ENCODE data around the gene ARID1B.
A peak's percentile ranks its signal among the peaks of the same experiment; 100 is the strongest.

Gene ARID1B

DNA sequence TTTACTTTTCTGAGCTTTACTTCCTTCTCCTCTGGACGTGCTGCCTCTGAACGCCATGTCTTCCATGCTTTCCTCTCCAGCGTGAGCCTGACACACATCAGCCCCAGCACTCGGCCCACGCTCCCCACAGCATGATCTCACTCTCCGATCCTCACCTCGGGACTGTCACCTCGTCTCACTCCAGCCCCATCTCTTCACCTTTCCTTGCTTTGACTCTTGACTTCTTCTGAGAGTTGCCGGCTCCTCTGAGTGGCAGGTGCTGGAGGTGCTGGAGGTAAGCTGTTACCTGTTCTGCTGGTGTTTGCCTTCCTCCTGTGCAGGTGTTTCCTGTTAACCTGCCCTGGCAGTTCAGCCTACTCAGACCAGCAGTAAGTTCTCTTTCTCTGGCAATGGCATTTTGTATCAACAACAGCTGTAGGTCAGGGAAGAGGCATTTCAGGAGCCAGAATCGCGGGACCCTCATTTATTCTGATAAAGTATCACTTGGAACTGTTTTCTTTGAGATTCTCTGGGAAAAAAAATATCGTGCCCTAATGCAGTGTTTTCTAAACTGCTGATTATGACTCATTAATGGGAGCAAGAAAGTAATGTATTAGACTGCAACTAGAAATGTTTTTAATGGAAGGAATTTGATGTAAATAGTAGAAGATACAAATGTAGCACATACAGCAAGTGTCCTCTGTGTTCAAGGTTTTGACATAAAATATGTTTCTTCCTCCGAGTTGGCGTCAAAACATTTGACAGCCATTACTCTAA is 106.5 kb downstream of the ARID1B start:
- peak; percentile 62 for DNase-seq

- DNase-seq, result no peak
Measured at GRCh38 chr6:156884306-156884705, 107.1 kb downstream of the ARID1B start.

DNA sequence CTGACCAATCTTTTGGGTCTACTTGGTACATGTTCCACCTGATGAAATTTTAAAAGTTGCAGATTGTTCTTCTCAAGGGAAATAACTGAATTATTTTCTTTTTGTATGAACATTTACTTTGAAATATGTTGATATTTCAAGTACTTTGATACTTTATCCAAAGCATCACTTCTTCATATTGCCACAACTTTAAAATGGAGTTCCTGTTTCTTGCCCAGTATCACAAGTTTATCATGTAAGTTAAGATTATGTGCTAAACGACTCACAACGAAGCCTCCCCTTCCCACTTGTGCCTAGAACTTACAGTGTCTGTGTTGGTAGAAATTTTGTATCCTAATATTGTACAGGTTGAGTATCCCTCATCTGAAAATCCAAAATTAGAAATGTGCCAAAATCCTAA is 108.4 kb downstream of the ARID1B start:
- DNase-seq, result no peak

DNA sequence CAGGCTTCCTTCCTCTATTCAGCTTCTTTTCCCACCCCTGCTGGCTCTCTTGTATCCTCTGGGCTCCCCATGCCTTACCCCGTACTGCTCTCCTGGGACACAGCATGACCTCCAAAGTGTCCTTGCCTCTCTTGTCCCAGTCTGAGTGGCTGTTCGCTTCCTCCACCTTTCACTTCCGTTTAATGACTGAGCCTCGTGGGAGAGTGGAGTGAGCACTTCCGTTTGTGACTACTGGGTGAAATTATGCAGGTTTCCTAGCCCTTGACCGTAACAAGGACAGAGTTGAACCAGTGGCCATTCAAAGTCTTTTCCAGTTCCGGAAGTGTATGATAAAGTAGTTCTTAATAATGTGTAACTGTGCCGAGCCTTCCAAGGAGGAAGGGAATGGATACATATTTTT is 109.2 kb downstream of the ARID1B start:
- DNase-seq, result peak; percentile 17

DNA sequence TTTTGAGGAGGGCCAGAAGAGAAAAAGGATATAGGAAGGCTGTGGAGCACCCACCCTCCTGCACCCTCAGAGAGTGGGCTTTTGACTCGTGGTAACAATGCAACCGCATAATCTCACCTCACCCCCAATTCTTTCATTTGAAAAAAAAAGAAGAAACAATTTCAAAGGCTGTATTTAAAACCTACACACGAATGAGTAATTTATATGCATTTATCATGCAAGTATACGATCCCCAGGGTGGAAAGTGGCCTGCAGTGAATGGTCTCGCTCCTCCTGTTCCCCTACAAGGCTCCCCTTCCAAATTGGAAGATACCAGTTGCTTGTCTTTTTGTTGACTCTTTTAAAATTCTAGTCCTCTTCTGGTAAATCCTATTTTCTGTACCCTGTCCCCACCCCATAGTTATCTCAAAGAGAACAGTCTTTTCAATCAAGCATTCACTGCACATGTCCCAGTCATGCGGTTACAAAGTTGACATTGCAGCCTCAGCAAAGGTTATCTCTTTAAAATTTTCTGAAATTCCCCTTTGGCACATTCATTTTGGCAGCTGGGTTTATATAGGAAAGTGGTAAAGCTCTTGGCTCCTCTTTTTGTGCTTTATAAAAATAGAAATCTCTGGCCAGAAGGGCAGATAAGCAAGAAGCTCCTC is 110.6 kb downstream of the ARID1B start:
- DNase-seq, result no peak

DNA sequence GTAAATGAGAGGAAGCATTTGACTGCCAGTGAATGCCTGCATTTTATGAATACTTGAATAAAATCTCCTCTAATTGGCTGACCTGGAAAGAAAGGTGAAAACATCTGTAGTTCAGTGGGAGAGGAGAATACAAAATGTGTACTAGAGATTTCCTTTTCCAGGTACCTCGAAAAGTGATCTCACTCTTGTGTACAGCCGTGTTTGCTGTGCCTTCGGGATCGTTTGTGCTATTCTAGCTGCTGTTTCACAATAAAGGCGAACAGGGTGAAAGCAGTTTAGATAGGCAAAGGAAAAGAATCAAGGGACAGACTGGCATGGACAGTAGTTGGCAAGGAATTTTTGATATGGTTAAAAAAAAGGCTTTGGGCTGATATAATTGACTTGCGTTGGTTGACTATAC is 112.3 kb downstream of the ARID1B start:
- no peak for DNase-seq

DNA sequence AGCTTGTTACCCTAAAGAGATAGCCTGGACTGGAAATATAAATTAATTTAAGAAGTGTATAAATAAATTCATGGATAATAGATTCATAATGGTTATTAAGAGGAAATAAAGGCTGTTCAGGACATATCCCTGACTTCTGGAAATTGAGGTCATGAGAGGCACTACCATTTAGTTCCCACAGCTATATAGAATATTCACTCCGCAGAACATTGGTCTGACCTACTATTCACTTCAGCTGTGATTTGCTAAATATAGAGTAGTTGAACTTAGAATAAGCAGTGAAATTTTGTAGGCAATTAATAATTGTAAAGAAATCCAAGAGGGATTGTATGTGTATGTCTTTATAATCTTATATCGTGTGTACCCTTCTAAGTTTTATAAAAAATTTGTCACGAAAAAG is 112.8 kb downstream of the ARID1B start:
- no peak for DNase-seq

DNA sequence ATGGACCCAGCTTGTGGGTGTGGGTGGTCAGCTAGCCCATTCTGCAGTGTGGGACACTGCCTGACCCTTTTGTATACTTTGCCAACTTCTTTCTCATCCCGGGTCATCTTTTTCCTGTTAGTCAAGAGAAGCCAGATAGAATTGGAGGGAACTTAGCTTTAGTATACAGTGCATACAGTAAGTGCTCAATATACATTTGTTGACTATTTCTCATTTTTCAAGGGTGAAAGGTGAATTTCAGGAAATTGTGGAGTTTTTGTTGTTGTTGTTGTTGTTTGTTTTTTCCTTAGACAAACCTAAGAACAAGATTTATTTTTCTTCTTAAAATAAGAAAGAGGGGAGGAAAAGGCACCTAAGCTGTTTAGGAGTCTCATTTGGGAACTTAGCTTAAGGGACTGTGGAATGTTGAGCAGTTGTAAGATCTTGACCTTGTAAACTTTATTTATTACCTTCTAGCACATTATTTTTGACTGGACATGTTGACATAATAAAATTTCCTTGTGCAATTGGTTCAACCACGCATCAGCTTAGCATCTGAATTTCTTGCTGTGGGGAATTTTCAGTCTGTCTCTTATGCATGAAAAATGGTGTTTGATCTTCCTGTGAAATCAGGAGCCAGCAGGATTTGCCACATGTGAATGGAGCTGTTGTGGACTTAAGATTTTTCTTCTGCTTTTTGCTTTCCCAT is 113.6 kb downstream of the ARID1B start:
- DNase-seq, result no peak

DNA sequence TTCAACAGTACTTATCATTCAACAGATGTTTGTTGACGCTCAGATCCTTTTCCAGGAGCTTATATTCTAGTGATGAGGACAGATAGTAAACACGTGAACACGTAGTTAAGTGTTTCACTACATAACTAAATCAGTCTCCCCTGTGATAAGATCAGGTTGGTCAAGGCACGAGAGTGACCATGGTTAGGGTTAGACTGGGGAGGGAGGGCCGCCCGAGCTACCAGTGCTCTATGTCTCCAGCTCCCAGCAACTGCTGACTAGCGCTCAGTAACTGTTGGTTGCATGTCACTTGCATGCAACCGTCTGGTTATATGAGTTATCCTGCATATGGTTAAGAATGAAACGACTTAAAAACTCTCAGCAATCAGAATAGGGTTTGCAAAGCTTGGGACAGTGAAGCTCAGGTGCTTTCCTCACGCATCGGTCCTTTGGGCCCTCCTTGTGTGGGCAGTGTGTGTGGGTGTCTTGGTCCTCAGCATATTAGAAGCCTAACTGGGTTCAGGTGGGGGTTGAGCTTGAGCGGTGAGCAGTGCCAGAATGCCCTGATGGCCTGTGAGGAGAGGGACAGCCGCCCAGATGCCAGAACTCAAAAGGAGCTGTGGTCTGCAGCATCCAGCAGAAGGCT is 120.8 kb downstream of the ARID1B start:
- DNase-seq, result no peak

GRCh38 chr6:156899071-156899470 is 121.9 kb downstream of the ARID1B start:
- DNase-seq, result no peak

GRCh38 chr6:156899532-156900135 is 122.5 kb downstream of the ARID1B start:
- DNase-seq, result no peak

- DNase-seq, result no peak
Measured at GRCh38 chr6:156900292-156900691, 123.1 kb downstream of the ARID1B start.

GRCh38 chr6:156901309-156902019 is 124.3 kb downstream of the ARID1B start:
- no peak for DNase-seq

GRCh38 chr6:156902782-156903181 is 125.6 kb downstream of the ARID1B start:
- DNase-seq, result no peak

DNA sequence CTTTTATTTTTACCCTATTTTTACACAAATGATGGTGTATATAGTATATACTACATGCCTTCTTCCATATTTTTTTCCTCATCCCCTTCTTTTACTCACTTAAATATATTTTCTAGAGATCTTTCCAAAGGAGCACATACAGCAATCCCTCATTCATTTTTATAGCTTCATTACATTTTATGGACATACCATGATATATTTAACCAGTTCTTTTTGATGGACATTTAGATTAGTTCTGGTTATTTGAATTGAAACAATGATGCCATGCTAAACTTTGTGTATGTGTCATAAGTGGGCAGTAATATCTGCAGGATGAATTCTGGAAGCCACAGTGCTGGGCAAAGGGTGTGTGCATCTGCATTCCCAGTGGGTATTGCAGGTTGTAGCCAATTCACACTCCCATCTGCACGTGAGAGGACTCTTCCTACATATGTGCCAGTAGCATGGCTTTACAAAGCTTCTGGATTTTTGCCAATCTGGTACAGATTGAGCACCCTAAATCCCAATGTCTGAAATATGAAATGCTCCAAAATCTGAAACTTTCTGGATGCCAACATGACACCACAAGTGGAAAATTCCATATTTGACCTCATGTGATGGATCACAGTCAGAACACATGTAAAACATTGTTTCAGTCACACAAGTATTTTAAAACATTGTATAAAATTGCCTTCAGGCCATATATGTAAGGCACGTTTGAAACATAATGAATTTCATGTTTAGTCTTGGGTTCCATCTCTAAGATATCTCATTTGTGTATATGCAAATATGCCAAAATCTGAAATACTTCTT is 127.2 kb downstream of the ARID1B start:
- no peak for DNase-seq

DNA sequence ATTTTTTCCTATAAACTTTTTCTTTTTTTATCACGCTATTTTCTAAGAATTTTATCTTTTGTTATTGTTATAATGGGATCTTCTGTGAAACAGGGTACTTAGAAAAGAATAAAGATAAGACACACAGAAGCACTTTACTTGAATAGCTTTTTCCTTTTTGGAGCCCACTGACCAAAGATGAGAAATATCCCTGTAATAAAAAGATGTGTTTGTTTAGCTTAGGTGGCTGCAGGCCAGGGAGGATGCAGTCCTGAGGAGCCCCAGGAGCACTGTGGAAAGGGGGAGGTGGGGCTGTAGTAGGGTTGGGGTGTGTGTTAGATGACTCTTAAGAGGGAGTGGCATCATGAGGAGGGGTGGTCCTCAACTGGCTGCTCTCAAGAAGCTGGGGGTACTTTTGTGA is 128.6 kb downstream of the ARID1B start:
- DNase-seq, result no peak

DNA sequence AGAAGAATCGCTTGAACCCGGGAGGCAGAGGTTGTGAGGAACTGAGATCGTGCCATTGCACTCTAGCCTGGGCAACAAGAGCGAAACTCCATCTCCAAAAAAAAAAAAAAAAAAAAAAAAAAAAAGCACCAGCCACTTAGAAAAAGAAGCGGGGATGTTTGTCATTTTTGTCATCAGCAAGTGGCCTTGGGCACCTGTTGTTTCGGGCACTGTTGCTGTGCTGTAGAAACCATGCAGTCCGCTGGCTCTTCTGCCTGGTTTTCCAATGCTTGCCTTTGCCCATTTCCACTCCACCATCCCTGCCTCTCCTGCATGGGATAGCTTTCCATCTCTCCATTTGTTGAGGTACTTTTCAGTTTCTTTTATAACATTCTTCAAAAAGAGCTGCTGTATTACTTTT is 129.3 kb downstream of the ARID1B start:
- no peak for DNase-seq

DNA sequence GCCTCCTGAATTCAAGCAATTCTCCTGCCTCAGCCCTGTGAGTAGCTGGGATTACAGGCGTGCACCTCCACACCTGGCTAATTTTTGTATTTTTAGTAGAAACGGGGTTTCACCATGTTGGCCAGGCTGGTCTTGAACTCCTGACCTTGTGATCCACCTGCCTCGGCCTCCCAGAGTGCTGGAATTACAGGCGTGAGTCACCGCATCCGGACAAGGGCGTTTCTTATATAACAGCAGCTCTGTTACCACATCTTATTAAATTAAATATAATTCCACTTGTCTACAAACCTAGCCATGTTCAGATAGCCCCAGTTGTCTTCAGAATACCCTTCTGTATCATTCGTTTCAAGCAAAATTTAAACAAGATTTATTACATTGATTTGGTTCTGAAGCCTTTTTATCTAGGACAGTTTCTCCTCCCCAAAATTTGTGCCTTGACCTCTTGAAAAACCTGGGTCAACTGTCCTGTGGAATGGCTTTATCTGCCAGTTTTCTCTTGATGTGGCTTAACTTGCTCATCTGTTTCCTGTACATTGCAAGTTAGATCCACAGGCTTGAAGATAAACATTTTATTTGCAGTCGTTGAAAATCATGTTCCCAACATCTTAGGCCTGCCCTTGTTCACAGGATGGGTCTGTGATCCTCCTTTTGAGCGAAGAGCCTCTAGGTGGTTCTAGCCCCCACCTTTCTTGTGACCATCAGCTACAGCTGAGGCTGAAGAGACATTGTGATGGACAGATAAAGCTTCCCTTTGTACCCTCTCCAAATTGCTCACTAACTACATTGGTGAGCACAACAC is 132.2 kb downstream of the ARID1B start:
- no peak for DNase-seq

DNA sequence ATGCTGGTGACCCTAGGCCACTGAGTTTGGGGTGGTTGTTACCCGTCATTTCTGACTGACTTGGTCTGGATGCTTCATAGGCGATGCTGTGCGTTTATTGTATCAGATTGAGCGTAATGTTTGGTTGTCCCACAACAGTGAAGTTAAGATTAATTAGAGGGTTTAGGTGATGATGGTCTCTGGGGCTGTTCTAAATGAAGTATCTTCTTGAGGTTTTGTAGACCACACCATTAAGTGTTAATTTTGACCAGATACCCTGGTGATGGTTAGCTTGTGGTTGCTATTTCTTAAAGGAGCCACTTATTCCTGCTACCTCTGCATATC is 132.8 kb downstream of the ARID1B start:
- DNase-seq, result no peak

DNA sequence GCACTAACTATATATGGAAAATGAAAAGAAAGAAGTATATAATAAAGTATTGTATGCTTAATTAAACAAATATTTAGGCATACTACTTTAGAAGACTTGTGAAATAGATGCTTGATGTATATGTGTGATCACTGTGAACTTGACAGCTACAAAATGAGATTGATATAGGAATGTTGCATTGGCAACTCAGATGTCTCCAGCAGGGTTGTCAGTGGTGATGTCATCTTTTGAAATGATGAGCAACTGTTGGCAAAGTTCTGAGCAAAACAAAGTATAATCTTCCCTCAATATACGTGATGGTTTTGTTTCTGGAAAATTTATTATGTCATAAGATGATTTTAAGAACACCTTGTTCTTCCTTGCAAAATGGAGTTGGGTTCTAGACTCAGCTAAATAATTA is 133.8 kb downstream of the ARID1B start:
- no peak for DNase-seq

GRCh38 chr6:156911581-156911980 is 134.4 kb downstream of the ARID1B start:
- no peak for DNase-seq

Data from activated CD4-positive, alpha-beta T cell treated with anti-CD3 and anti-CD28 coated beads for 48 hours (primary cell).